ENCODE measurements around the gene HOXC5.
"Not testable (repeated sequence)": the region's sequence is repeated elsewhere in the genome, so short reads cannot be mapped to it uniquely, and the experiment has no call there.

The HOXC5 gene

GRCh38 chr12:54077843-54078242, 45.0 kb downstream of the HOXC5 start:
- H3K9me3 ChIP-seq (replicated peaks; ENCODE audit: low read length); H3K4me1 ChIP-seq (ENCODE audit: control insufficient read depth, insufficient read depth, low read length); H3K9ac ChIP-seq (ENCODE audit: low read depth, low read length); H3K4me3 ChIP-seq (ENCODE audit: low read length); H3K4me2 ChIP-seq (ENCODE audit: low read length); H3K27me3 ChIP-seq (ENCODE audit: control insufficient read depth, insufficient read depth, low read length); H3K36me3 ChIP-seq (ENCODE audit: insufficient read depth, low read length): not testable (repeated sequence)

GRCh38 chr12:54079115-54079514, 46.3 kb downstream of the HOXC5 start:
- not testable (repeated sequence) for H3K36me3 ChIP-seq (ENCODE audit: insufficient read depth, low read length); H3K4me3 ChIP-seq (ENCODE audit: low read length); H3K9ac ChIP-seq (ENCODE audit: low read depth, low read length); H3K4me1 ChIP-seq (ENCODE audit: control insufficient read depth, insufficient read depth, low read length); H3K27me3 ChIP-seq (ENCODE audit: control insufficient read depth, insufficient read depth, low read length); H3K9me3 ChIP-seq (replicated peaks; ENCODE audit: low read length); H3K4me2 ChIP-seq (ENCODE audit: low read length)

DNA sequence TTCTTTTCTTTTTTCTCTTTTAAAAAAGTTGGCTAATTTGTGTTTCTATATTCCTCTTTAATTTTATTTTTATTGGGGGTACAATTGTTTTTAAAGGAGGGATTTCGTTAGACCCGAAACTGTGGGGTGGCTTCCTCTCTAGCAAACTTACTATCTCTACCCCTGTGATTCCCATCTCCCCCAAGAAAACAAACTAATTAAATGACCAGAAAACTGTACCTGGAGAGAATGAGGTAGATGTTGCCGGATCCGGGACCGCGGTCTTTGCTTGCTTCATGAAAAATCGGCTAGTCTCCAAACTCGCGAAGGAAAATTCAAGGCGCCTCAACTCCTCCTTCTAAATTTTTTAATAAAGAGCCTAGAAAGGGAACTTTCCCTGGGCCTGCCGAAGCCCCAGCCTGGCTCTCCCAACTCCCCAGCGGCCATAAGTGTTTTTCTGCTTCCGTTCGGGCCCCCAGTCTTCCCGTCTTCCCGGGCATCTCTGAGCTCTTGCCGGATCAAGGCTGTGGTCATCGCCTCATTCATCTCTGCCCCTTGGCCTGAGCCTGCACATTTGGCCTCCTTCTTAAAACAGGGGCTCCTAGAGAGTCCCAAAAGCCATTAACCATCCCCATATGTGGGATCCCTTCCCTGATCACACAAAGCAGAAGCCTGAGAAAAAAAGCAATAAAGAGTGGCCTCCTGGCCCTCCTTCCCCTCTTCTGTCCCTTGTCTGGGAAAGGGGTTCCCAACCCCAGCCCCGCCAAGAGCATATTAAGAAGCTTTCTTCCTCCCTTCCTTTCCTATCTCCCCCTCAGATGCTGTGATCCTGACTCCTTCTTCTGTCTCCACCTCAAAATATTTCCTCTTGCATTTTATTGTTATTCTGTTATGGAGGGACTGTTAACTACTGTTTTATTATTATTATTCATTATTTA, 47.4 kb downstream of the HOXC5 start:
- H3K4me3 ChIP-seq (ENCODE audit: low read length); H3K27me3 ChIP-seq (ENCODE audit: control insufficient read depth, insufficient read depth, low read length); H3K4me2 ChIP-seq (ENCODE audit: low read length); H3K36me3 ChIP-seq (ENCODE audit: insufficient read depth, low read length); H3K9me3 ChIP-seq (replicated peaks; ENCODE audit: low read length); H3K9ac ChIP-seq (ENCODE audit: low read depth, low read length); H3K4me1 ChIP-seq (ENCODE audit: control insufficient read depth, insufficient read depth, low read length): not testable (repeated sequence)

DNA sequence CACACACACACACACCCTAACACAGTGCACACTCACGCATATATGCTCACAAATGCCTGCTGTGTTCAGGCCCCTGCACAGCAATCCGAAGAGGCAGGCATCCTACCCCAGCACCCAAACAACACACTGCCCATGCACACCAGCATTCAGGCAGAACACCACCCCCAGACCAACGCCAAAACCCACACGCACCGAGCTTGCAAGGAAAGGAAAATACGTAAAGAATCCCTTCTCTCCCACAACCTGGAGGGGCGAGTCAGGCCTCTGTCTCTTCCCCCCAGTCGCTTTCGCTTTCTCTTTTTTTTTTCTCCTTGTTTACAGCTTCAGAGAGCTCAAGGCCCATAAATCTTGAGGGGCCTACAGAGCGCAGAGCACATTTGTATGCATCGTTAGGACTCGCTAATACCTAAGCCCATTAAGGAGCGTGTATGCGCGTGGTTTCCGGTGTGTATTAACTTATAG, 48.2 kb downstream of the HOXC5 start:
- not testable (repeated sequence) for H3K4me3 ChIP-seq (ENCODE audit: low read length); H3K4me2 ChIP-seq (ENCODE audit: low read length); H3K9ac ChIP-seq (ENCODE audit: low read depth, low read length); H3K27me3 ChIP-seq (ENCODE audit: control insufficient read depth, insufficient read depth, low read length); H3K9me3 ChIP-seq (replicated peaks; ENCODE audit: low read length); H3K36me3 ChIP-seq (ENCODE audit: insufficient read depth, low read length); H3K4me1 ChIP-seq (ENCODE audit: control insufficient read depth, insufficient read depth, low read length)

GRCh38 chr12:54081581-54082396, 48.9 kb downstream of the HOXC5 start:
- not testable (repeated sequence) for H3K27me3 ChIP-seq (ENCODE audit: control insufficient read depth, insufficient read depth, low read length); H3K4me3 ChIP-seq (ENCODE audit: low read length); H3K4me2 ChIP-seq (ENCODE audit: low read length); H3K9me3 ChIP-seq (replicated peaks; ENCODE audit: low read length); H3K9ac ChIP-seq (ENCODE audit: low read depth, low read length); H3K4me1 ChIP-seq (ENCODE audit: control insufficient read depth, insufficient read depth, low read length); H3K36me3 ChIP-seq (ENCODE audit: insufficient read depth, low read length)

DNA sequence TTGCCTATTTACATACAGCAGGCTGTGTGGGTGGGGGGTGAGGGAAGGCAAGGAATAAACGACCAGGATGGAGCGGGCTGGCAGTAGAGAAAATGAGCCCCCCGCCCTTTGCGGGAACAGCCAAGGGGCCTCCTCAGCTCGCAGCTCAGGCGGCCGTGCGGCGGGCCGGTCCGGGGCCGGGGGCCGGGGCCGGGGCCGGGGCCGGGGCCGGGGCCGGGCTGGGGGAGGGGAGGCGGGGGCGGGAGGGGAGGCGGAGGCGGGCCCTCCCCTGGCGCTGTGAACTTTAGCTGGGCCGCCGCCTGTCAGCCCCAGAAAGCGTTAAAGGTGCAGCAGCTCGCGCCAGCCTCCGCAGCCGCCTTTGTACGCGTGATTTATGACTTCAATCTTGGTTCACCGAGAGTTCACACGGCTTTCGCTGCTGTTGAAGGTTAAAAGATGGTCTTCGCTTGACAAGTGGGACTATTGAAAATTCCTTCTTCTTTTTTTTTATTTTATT, 49.6 kb downstream of the HOXC5 start:
- Histone ChIP-seq H3K4me2 (ENCODE audit: low read length) (peak overlapping the region; percentile 35), H3K9me3 (replicated peaks; ENCODE audit: low read length) (no peaks in the 10 kb centered on the region), H3K9ac (ENCODE audit: low read depth, low read length) (no peak overlapping the region), H3K4me1 (ENCODE audit: control insufficient read depth, insufficient read depth, low read length) (no peaks in the 10 kb centered on the region), H3K27me3 (ENCODE audit: control insufficient read depth, insufficient read depth, low read length) (no peaks in the 10 kb centered on the region), H3K4me3 (ENCODE audit: low read length) (no peak overlapping the region), H3K36me3 (ENCODE audit: insufficient read depth, low read length) (no peaks in the 10 kb centered on the region)

Small RNA genes lying within 50 kb of the gene (small RNA-seq; reads per million reads assigned to genes)
- gene HOXC5 = 0.98 reads per million, percentile 29 among the genes with 10 or more reads in this experiment
- 0.42 reads per million for gene MIR196A2
- gene MIR615 = 3.8 reads per million, percentile 82 among the genes with 10 or more reads in this experiment
